Left hindlimb (tissue), 1 donor: ENCODE data around the gene DNASE1L1.

Source experiments
- DNase-seq: peaks from one replicate; pipeline ENCODE4 v3.0.0-alpha.2; 2018

DNASE1L1 gene, protein sequence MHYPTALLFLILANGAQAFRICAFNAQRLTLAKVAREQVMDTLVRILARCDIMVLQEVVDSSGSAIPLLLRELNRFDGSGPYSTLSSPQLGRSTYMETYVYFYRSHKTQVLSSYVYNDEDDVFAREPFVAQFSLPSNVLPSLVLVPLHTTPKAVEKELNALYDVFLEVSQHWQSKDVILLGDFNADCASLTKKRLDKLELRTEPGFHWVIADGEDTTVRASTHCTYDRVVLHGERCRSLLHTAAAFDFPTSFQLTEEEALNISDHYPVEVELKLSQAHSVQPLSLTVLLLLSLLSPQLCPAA

DNA sequence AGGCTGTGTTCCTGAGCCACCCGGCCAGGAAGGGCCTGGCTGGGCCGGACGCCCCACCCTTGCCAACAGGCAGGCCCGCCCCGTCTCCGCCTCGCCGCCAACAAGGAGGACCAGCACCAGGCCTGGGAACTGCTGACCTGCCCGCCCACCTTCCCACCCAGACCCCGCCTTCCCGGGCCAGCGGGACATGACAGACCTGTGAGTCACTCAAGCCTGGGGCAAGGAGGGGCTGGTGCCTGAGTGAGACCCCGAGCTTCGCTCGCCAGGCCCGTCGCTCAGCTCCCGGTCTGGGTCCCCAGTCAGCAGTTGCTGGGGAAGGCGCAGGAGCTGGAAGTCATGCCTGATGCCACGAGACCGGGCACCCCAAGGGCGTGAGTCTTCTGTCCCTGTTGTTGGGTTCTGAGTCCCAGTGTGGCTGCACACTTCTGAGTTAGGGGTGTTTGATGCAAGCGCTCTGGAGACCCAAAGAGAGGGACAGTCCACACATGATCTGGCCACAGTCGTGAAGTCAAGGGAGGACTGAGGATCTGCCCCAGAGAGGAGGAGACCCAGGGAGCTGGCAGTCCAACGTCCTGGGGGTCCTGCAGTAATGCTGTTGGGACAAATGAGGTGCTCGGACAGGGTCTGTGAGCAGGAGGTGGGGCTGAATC, at the start of gene DNASE1L1:
Gene DNASE1L1, minus strand, starts transcription at position 33 of the 650 bp plus-strand sequence. CDS start 3,686 bp downstream, outside the sequence.
- DNase-seq = peak; percentile 82

DNA sequence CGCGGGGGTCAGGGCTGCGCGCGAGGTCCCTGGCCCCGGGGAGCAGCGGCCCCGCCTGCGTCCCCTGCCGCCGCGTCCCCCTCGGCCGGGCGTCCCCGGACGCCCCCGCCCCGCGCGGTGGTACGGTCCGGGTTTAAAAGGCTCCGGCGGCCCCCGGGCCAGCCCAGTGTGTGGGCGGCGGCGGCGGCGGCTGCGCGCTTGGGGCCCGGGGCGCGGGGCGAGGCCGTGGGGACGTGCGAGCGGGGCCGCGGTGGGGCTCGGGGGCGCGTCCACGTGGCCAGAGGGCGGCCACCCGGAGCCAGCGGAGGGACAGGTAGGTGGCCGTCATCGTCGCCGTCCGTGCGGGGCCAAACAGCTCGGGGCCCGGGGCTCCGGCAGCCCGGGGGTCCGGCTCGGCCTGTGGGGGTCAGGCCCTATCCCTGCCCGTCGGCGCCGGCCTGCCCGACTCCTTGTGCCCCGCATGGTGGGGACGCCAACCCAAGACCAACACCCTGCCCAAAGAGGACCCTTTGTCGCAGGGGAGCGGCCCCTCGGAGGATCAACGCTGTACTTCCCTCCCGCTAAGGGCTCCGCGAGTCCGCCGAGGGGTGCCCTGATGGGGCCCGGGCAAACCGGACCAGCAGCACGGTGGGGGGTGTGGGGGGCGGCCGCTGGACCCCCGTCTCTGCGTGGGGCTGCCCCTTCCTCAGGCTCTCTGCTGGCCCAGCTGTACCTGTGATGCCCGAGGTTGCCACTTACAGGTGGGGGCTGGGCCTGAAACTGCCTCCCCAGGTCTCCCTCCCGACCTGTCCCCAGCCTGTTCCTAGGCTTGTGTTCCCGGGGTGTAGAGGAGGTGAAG, 49.3 kb upstream of the DNASE1L1 start, which contains the start of gene PLXNA3:
Gene PLXNA3, plus strand, starts transcription at position 166 of the 838 bp plus-strand sequence. CDS start 1,903 bp downstream, outside the sequence.
- DNase-seq = no peak

DNA sequence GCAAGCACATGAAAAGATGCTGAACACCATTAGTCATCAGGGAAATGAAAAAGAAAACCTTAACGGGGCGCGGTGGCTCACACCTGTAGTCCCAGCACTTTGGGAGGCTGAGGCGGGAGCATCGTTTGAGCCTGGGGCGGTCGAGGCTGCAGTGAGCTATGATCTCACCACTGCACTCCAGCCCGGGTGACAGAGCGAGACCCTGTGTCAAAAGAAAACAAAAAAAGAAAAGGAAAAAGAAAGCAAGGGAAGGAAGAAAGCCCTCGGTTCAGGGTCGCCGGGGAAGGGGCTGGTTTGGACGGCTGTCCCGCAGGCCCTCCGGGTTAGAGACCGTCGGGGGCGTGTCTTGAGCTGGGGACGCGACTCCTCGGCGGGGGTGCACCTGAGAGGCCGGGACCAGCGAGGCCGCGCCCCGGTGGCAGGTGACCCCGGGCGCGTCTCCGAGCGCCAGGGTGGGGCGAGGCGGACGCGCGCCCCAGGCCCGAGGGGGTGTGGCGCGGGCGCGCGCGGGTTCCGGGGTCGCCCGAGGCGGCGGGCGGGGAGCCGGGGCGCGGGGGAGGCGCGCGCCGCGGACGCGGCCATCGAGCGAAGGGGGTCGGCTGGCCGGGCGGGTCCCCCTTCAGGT, 48.5 kb upstream of the DNASE1L1 start:
- no peak for DNase-seq

DNA sequence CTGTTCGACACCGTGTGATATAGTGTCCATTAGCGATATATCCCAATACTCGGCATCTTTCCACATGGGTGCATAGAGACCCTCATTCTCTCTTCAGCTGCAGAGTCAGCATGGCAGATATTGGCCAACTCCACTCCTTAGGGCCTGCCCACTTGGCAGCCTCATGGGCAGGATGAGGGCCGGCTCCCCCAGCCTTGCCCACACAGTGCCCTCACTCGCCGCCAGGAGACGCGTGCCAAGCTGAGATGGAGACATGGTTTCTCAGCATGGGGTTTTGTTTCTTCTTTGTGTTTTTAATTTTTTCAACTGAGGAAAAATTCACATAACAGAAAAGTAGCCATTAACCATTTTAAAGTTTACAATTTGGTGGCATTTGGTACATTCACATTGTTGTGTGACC, 43.8 kb upstream of the DNASE1L1 start:
- no peak for DNase-seq

DNA sequence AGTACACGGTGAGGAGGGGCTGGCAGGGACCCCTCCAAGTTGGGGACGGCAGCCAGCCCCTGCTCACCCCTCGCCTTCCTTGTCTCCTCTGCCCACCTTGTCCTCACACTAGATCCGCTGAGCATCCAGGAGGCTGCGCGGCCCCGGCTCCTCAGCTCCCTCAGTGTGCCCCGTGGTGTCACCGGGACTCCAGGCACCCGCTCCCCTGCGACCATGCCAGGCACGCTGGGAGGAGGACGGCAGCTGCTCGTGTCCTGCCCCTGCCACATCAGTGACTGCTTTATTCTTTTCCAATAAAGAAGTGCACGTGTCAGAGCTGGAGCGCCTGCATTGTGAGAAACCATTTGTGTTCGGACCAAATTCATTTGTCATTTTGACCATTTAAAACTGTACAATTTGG, 41.3 kb upstream of the DNASE1L1 start:
- DNase-seq = no peak

DNA sequence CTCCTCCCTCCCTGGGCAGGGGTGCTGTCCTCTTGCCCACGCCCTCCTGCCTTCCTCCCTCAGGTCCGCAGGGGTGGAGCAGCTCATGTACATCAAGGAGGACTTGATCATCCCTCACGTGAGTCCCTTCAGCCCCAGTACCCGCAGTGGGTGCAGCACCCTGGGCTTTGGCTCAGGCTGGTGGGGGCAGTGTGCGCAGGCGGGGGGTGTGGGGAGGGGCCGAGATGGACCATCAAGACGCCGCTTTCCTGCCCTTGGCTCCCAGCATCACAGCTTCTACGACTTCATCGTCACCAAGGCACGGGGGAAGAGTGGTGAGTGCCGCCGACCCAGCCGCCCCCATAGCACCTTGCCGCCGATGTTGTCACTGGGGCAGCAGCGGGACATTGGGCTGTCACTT, 40.6 kb upstream of the DNASE1L1 start:
- DNase-seq = no peak

DNA sequence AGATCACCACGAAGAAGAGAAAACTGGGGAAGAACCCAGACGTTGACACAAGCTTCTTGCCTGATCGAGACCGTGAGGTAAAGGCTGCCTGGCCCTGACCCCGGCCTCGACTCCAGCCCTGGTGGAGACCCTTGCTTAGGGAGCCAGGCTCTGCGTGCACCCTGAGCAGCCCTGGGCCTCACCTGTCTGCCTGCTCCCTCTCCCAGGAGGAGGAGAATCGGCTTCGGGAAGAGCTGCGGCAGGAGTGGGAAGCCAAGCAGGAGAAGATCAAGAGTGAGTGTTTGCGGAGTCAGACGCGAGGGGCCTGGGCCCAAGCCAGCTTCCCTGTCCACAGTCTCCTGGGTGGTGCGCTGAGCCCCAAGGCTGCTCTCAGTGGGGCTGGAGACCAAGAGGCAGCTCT, 39.4 kb upstream of the DNASE1L1 start:
- no peak for DNase-seq

DNA sequence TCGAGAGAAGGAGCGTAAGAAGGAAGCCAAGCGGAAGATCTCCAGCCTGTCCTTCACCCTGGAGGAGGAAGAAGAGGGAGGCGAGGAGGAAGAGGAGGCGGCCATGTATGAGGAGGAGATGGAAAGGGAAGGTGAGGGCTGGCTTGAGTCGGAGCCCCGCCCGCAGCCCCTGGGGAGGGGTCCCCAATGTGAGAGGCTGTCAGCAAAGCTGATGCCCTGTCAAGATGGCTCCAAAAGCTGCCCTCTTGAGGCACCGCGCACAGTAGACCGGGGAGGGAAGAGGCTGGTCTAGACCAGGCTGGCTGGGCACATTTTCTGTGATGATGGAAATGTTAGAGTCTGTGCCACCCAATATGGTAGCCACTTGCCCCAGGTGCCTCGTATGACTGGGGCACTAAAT, 37.4 kb upstream of the DNASE1L1 start:
- no peak for DNase-seq

DNA sequence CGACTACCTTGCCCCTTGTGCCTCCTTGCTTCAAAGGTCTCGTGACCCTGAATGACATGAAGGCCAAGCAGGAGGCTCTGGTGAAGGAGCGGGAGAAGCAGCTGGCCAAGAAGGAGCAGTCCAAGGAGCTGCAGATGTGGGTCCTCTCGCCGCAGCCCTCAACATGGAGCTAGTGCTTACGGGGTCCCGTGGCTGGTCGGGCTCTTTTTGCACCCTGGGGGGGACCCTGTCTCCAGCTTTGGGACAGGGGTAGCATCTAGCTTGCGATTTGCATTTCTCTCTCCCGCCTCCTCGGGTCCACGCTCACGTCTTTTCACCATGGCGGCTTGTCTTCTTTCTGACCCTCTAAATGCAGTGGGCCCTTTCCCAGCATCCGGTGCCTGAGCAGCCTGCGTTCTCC, 36.7 kb upstream of the DNASE1L1 start:
- no peak for DNase-seq

DNA sequence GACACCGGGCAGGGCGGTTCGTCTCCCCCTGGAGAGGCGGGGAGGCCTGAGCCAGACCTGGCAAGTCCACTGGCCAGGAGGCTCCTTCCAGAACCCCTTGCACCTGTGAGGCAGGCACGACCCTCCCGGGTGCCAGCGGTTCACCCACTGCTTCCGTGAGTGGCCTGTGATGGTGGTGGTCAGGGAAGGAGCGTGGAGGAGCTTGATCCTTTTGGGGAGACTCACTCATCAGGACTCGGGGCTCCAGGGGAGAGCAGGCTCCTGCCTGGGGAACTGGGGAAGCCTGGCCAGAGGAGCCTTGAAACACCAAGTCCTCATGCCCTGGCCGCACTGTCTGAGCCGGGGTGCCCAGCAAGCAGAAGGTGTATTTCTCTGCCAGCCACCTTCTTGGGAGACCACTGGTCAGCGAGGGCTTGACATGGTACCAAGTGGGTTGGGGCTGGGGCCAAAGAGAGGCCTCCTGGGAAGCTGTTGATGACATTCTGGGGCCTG, 35.7 kb upstream of the DNASE1L1 start:
- no peak for DNase-seq

DNA sequence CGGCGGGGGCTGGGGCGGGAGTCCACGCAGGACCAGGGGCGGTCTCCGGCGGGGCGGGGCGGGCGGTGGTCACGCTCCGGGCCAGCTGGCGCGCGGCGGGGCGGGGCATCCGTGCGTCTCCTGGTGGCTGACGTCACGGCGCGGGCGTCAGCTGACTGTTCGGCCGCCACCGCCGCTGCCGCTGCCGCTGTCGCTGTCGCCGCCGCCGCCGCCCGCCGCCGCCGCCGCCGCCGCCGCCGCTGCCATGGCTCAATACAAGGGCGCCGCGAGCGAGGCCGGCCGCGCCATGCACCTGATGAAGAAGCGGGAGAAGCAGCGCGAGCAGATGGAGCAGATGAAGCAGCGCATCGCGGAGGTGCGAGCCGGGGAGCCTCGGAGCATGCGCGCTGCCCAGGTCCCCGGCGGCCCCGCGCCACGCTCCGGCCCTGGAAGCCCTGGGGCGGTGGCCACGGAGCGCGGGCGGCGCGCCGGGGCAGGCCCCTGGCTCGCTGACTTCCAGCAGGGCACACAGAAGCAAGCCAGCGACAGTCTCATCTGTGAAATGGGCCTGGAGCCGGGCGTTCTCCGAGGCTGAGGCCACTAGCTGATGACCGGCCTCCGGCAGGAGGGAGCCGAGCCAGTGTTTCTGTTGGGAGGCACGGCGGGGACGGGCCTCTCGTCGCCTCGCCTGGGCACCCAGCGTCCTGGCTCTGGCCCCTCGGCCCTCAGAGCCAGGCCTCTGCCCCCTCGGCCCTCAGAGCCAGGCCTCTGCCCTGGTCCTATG, 35.1 kb upstream of the DNASE1L1 start, which contains the start of gene FAM50A:
Gene FAM50A, plus strand, starts transcription at position 150 of the 763 bp plus-strand sequence. Its CDS starts 95 bp downstream, at position 245.
- peak; percentile 79 for DNase-seq

DNA sequence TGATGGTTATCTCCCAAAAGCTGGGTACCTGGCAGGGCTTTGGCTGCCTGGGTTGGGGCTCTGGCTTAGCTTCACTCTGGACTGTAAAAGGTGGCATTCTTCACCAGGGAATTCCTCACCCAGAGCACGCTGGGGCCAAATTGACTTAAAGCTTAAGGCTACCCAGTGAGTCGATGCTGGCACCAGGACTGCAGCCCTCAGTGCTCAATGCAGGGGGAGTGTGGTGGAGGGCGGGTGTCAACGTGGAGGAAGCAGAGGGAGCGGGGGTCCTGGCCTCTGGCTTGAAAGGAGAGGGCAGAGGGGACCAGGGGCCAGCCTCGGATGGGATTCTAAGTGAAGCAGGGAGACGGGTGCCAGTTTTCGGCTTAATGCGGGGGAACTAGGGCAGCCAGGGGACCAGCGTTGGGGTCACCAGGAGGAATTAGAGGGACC, 34.4 kb upstream of the DNASE1L1 start:
- no peak for DNase-seq

DNA sequence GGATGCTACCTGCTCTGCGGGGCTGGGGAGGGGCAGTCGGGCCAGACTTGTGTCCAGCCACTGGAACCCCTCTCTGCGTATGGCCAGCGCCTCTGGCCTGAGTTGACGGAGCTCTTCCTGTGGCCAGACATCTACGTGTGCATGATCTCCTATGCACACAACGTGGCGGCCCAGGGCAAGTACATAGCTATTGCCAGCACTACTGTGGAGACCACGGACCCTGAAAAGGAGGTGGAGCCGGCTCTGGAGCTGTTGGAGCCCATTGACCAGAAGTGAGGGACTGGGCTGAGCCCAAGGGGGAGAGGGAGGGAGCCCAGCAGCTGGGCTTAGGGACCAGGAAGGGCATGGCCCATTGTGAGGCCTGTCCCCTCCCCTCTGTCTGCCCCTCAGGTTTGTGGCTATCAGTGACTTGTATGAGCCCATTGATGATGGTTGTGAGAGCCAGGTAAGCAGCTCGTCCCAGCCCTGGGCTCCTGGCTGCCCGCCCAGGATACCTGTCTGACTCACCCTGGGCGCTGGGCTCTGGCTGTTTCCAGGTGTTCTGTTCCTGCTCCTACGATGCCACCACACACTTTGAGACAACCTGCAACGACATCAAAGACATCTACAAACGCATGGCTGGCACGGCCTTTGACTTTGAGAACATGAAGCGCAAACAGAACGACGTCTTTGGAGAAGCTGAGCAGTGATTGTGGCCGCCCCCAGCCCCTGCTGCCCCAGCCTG, 33.1 kb upstream of the DNASE1L1 start:
- DNase-seq = no peak

DNA sequence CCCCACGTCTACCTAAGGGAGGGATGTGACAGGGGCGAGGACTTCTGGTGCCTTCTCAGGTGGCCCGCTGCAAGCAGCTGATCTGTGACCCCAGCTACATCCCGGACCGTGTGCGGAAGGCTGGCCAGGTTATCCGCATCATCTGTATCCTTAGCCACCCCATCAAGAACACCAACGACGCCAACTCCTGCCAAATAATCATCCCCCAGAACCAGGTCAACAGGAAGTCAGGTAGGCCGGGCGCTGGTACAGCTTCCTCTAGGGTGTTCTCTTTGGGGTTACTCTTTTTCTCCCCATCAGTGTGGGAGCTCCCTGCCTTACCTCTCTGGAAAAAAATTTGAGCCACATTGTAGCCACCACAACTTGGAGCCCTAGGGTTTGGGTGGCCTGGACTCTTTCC, 32.5 kb upstream of the DNASE1L1 start:
- DNase-seq = no peak

DNA sequence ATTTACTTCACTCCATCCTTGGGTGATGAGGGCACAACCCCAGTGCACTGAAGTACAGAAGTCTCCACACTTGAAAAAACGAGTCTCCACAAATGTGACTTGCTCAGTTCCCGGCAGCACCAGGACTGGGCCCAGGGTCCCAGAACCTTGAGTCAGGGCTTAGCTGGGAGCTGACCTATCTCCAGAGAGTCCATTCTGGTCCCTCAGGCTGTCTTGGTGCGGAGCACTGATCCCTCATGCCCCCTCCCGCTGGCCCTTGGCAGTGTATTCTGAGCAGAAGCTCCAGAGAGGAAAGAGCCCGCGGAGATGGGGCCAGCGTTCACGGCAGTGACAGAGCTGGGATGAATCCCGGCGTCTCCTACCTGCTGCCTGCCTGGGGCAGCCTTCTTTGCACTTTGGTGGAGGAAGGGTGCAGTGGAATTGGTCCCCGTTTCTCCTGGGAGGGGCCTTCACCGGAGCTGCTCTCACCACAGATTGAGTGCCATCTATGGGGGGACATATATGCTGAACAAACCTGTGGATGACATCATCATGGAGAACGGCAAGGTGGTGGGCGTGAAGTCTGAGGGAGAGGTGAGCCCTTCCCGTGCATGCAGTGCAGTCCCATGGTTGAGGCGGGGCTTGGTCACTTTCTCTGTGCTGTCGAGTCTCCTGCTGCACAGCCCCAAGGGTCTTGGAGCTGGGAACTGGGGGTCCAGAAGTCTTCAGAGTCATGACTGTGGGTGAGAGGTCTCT, 31.7 kb upstream of the DNASE1L1 start:
- DNase-seq = peak; percentile 1

DNA sequence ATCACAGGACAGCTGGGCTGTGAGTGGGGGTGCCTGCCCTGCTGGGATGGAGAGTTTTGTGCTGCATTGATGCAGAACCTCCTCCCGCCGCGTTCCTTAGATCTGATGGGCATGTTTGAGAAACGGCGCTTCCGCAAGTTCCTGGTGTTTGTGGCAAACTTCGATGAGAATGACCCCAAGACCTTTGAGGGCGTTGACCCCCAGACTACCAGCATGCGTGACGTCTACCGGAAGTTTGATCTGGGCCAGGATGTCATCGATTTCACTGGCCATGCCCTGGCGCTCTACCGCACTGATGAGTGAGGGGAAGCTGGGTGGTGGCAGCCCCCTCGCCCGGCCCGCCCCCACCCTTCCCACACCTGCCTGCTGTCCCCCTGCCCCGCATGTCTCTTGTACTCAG, 30.8 kb upstream of the DNASE1L1 start:
- DNase-seq = no peak

DNA sequence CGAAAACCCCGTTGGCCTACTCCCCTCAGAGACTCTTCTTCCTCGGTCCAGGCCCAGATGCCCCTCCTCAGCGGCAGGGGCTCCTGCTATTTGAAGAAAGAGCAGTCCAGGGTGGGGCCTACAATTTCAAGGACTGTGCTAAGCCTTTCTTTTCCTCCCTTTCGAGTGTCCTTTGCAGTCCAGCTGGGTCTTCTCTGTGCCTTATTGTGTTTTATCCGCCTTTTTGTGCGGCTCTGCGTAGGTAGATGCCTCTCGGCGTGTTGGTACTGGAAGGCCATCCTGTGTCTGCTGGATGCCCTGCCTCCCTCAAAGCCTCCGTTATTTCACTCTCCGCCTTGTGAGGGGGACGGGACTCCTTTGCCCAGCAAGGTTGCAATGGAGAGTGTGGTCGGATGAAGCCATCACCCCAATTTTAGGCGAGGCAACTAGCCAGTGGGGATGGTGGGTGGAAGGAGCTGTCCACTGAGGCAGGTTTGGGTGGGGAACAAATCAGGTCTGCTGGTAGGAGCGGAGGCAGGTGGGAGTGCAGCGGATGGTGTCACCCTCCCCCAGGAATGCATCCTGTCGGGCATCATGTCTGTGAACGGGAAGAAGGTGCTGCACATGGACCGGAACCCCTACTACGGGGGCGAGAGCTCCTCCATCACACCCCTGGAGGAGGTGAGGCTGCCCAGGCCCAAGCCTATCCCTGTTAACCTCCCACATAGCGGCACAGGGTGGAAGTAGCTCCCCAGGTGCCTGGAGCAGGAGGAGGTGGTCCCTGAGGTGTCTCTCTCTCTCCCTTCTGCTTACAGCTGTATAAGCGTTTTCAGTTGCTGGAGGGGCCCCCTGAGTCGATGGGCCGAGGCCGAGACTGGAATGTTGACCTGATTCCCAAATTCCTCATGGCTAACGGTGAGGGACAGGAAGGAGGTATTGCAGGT, 29.2 kb upstream of the DNASE1L1 start:
- peak; percentile 8 for DNase-seq

DNA sequence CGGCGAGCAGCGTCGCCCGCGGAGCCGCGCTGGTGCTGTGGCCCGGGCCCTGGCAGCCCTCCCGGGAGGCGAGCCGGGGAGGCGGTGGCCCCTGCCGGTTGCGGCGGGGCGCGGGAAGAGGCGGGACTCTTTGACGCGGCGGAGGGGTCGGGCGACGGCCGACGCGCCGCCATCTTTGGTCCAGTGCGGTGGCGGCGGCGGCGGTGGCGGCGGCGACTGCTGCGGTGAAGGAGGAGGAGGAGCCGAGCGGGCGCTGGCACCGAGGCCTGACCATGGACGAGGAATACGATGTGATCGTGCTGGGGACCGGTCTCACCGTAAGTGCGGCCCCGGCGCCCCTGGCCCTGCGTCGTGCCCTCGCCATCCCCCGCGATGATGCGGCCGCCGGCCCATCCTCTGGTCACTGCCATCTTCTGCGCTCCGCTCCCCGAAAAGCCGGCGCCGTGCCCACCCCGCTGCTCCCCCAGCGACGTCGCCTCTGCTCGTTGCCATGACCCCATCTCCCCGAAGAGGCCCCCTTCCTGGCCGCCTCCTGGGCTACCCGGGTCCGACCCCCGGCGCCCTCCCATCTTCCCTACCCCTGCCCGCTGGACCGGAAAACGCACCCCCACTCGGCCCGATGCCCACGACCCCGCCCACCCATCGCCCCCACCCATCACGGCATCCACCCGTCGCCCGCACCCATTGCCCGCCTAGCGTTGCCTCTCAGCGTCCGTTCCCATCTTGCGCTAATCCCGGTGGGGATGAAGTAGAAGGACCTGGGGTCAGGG, 28.1 kb upstream of the DNASE1L1 start, which contains the start of gene GDI1:
Gene GDI1, plus strand, starts transcription at position 172 of the 770 bp plus-strand sequence. Its CDS starts 101 bp downstream, at position 273.
- peak; percentile 63 for DNase-seq
